CD14-positive monocyte (primary cell): ENCODE results near the gene KREMEN1. TPM values are rescaled to one million over a fixed set of nuclear protein-coding genes. Genes with fewer than 3 reads are reported as not detected.
"Not testable (repeated sequence)": the region's sequence is repeated elsewhere in the genome, so short reads cannot be mapped to it uniquely, and the experiment has no call there.

Experiments used
- DNase-seq, 3 donors: peaks; one replicate each; pipeline ENCODE4 v3.0.0-alpha.2; 2011 to 2022
- H2AFZ ChIP-seq: 2 replicates; pipeline ENCODE4 v1.6.0; 2012; ENCODE audit warnings: mild to moderate bottlenecking, low read depth, low read length, inconsistent platforms; ENCODE audit not compliant: insufficient read depth, poor library complexity, severe bottlenecking
- H3K27ac ChIP-seq, 2 donors: 1 replicate in 1 of 2; 2 replicates in 1 of 2; pipeline ENCODE4 v1.5.1; 2012 to 2013; ENCODE audit warnings: low read length in 2 of 2, control low read depth in 1 of 2, inconsistent platforms in 1 of 2, low read depth in 1 of 2, mild to moderate bottlenecking in 1 of 2
- H3K27me3 ChIP-seq, 2 donors: one replicate each; pipeline versions ENCODE4 v1.6.0 to v1.6.1; 2011 to 2013; ENCODE audit warnings: low read length in 2 of 2; ENCODE audit not compliant: control insufficient read depth in 2 of 2, insufficient read depth in 2 of 2
- H3K36me3 ChIP-seq, 2 donors: replicated peaks in 1 of 2; 1 replicate in 1 of 2; 2 replicates in 1 of 2; pipeline versions ENCODE4 v1.5.1 to v1.6.1; 2012 to 2013; ENCODE audit warnings: low read length in 2 of 2, control low read depth in 1 of 2, inconsistent platforms in 1 of 2, mild to moderate bottlenecking in 1 of 2; ENCODE audit not compliant: insufficient read depth in 2 of 2, control insufficient read depth in 1 of 2
- H3K4me1 ChIP-seq, 2 donors: 1 replicate in 1 of 2; 2 replicates in 1 of 2; pipeline versions ENCODE4 v1.5.1 to v1.6.1; 2012 to 2013; ENCODE audit warnings: low read length in 2 of 2, control low read depth in 1 of 2, inconsistent platforms in 1 of 2, mild to moderate bottlenecking in 1 of 2, moderate library complexity in 1 of 2; ENCODE audit not compliant: insufficient read depth in 2 of 2, control insufficient read depth in 1 of 2
- H3K4me2 ChIP-seq: replicated peaks from 2 replicates; pipeline ENCODE3; 2012; ENCODE audit warnings: low read length, moderate library complexity, mild to moderate bottlenecking; ENCODE audit not compliant: poor library complexity, severe bottlenecking; ENCODE audit errors: extremely low read depth
- H3K4me3 ChIP-seq, 3 experiments: fragments of 200-600 bp in 1 of 3; sonication (generic) in 1 of 3; replicated peaks in 1 of 3; 1 replicate in 2 of 3; 2 replicates in 1 of 3; pipeline ENCODE4 v1.5.1; 2011 to 2013; ENCODE audit warnings: low read length in 3 of 3, mild to moderate bottlenecking in 3 of 3, control low read depth in 2 of 3, low read depth in 2 of 3, inconsistent platforms in 1 of 3, moderate library complexity in 1 of 3
- H3K79me2 ChIP-seq: 2 replicates; pipeline ENCODE4 v1.6.0; 2012; ENCODE audit warnings: mild to moderate bottlenecking, control low read depth, inconsistent platforms, low read length, moderate library complexity; ENCODE audit not compliant: insufficient read depth
- H3K9ac ChIP-seq: 2 replicates; pipeline ENCODE4 v1.6.0; 2017; ENCODE audit warnings: low read length, mild to moderate bottlenecking; ENCODE audit not compliant: insufficient read depth, poor library complexity, severe bottlenecking
- H3K9me3 ChIP-seq, 2 donors: replicated peaks in 1 of 2; 1 replicate in 1 of 2; 2 replicates in 1 of 2; pipeline versions ENCODE4 v1.5.1 to v1.6.1; 2012 to 2013; ENCODE audit warnings: low read length in 2 of 2, control low read depth in 1 of 2; ENCODE audit not compliant: control insufficient read depth in 1 of 2, insufficient read depth in 1 of 2
- H4K20me1 ChIP-seq: 2 replicates; pipeline ENCODE4 v1.6.0; 2012; ENCODE audit warnings: mild to moderate bottlenecking, low read length, control low read depth, moderate library complexity; ENCODE audit not compliant: insufficient read depth
- H3K27ac Mint-ChIP-seq, 7 donors: one replicate each; pipeline ENCODE4 v1.8.0; 2020; ENCODE audit warnings: mild to moderate bottlenecking in 7 of 7, mixed read lengths in 7 of 7, moderate library complexity in 6 of 7, inconsistent platforms in 2 of 7
- H3K27me3 Mint-ChIP-seq, 3 donors: one replicate each; pipeline ENCODE4 v1.8.0; 2021 to 2022; ENCODE audit warnings: low read depth in 3 of 3, mild to moderate bottlenecking in 3 of 3, mixed read lengths in 3 of 3, moderate library complexity in 3 of 3, inconsistent platforms in 1 of 3
- H3K36me3 Mint-ChIP-seq, 2 donors: one replicate each; pipeline ENCODE4 v1.8.0; 2020; ENCODE audit warnings: mixed read lengths in 2 of 2, inconsistent platforms in 1 of 2, mild to moderate bottlenecking in 1 of 2
- H3K4me1 Mint-ChIP-seq: one replicate; pipeline ENCODE4 v1.8.0; 2020; ENCODE audit warnings: mild to moderate bottlenecking, mixed read lengths
- H3K4me3 Mint-ChIP-seq, 2 donors: one replicate each; pipeline ENCODE4 v1.8.0; 2020; ENCODE audit warnings: mild to moderate bottlenecking in 2 of 2, mixed read lengths in 2 of 2, moderate library complexity in 1 of 2
- H3K9me3 Mint-ChIP-seq, 7 donors: one replicate each; pipeline ENCODE4 v1.8.0; 2020 to 2022; ENCODE audit warnings: mixed read lengths in 7 of 7, mild to moderate bottlenecking in 6 of 7, moderate library complexity in 6 of 7, inconsistent platforms in 2 of 7
- CTCF ChIP-seq: fragments of 200-600 bp; IDR thresholded peaks from one replicate; pipeline ENCODE4 v1.8.0; 2022; ENCODE audit warnings: antibody characterized with exemption, mild to moderate bottlenecking
- WGBS: methylation state at CpG from one replicate; pipeline ENCODE4 v1.1.5; 2013; ENCODE audit warnings: missing lambda C conversion rate; ENCODE audit not compliant: insufficient coverage; 5-methylcytosine and 5-hydroxymethylcytosine counted together
- intact Hi-C, 2 donors: fragments of 100-400 bp; cut with micrococcal nuclease; formaldehyde crosslinking; loops; one replicate each; pipeline versions ENCODE4 v1.15.0 to v1.15.1; 2023
- polyA plus RNA-seq, 3 donors: library from polyadenylated mRNA; depleted of rRNA in 1 of 3; unstranded in 2 of 3; stranded (reverse) in 1 of 3; fragments of 300-500 nt in 2 of 3; fragments of >200 nt in 1 of 3; fragmentation: Illumina TruSeq in 2 of 3; gene quantifications; 1 replicate in 2 of 3; 2 replicates in 1 of 3; pipeline ENCODE4 v1.2.3, GENCODE V29; 2012 to 2021

KREMEN1 gene
- polyA plus RNA-seq, 3 donors = 0.47 to 1.6 (median 0.69) TPM

DNA sequence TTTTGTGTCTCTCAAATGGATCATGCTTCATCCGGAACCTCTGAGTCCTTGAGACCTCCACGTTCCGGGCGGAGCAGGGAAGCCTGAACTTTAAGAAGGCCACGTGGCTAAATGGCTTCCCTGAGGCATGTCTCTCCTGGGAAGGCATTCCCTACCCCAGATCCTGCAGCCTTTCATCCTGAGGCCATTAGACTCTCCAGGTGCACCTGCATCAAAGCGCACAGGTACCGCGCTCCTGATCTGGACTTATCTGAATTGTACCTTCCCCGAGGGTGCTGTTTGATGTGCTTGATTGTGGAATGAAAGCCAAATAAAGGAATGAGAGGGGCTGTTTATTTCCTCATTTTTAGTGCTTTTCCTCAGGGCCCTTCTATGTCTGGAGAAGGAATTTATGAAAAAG is 33.7 kb upstream of the KREMEN1 start:
- Mint-ChIP-seq H3K9me3 (no peaks in the 10 kb centered on the region), H3K36me3 (no peaks in the 10 kb centered on the region), H3K27me3 (peaks cover 0 to 4% (median 3%) of the 10 kb centered on the region in 3 donors), H3K27ac (peak overlapping the region in 1 of 7 donors; percentile 2), H3K4me1 (peaks cover 2% of the 10 kb centered on the region), H3K4me3 (no peak overlapping the region)
- Histone ChIP-seq H3K4me3 (no peak overlapping the region), H4K20me1 (no peaks in the 10 kb centered on the region), H3K4me2 (no peak overlapping the region), H3K79me2 (no peaks in the 10 kb centered on the region), H3K9me3 (no peaks in the 10 kb centered on the region), H3K27me3 (no peaks in the 10 kb centered on the region), H3K36me3 (no peaks in the 10 kb centered on the region), H3K4me1 (no peaks in the 10 kb centered on the region), H3K27ac (no peak overlapping the region), H2AFZ (no peak overlapping the region), H3K9ac (no peak overlapping the region)
- 100% methylated on average over 9 of the region's 9 CpGs for WGBS
- TF ChIP-seq CTCF = no peak
- DNase-seq = no peak
- intact Hi-C loops = no loop called here

DNA sequence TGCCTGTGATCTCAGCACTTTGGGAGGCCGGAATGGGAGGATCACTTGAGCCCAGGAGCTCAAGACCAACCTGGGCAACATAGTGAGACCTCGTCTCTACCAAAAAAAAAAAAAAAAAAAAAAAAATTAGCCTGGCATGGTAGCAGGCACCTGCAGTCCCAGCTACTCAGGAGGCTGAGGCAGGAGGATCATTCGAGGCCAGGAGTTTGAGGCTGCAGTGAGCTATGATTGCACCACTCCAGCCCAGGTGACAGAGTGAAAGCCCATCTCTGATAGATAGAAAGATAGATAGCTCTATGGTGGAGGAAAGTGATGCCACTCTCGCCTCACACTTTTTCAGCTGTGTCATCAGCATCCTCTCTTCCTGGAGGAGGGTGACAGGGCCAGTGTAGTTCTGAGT is 33.2 kb upstream of the KREMEN1 start:
- intact Hi-C loops = loop anchor here (1.0 to 5.0 kb wide), 4 partner anchors 182 to 439 kb away; no protein-coding TSS in a partner anchor
- H3K9me3 Mint-ChIP-seq = not testable (repeated sequence)
- WGBS = 100% methylated on average over 1 of the region's 4 CpGs

More for the DNA sequence above, 33.2 kb upstream of the KREMEN1 start:
- not testable (repeated sequence) for H3K9ac ChIP-seq, H3K4me2 ChIP-seq, H2AFZ ChIP-seq, DNase-seq, H3K4me3 ChIP-seq, H4K20me1 ChIP-seq, H3K9me3 ChIP-seq, H3K36me3 Mint-ChIP-seq, H3K27me3 ChIP-seq, H3K4me1 ChIP-seq, H3K4me3 Mint-ChIP-seq, H3K27ac ChIP-seq, H3K36me3 ChIP-seq, H3K27me3 Mint-ChIP-seq, H3K79me2 ChIP-seq, H3K4me1 Mint-ChIP-seq
- peak overlapping the region in 1 of 7 donors; percentile 2 for H3K27ac Mint-ChIP-seq
